ENCODE results near the gene GXYLT2.

The GXYLT2 gene

GRCh38 chr3:73026111-73026759, 138.4 kb downstream of the GXYLT2 start:
- no peak for DNase-seq
- H3K36me3 ChIP-seq (replicated peaks): no peaks in the 10 kb centered on the region
- no peak overlapping the region for H3K27ac ChIP-seq
- H3K4me3 ChIP-seq (ENCODE audit: low read depth, low read length): no peak overlapping the region
- no peak for TF ChIP-seq CTCF (IDR thresholded peaks at IDR 0.05; ENCODE audit: low read depth, low read length, missing control alignments)
- in situ Hi-C loops (cut with HindIII; ENCODE audit: low pct_ligation_motif_present, low sequenced_read_pairs): no loop called here
- no peaks in the 10 kb centered on the region for H3K27me3 ChIP-seq (replicated peaks)

All from brain microvascular endothelial cell (primary cell).